Measurements from ENCODE around the gene WDR83. TPM values are rescaled to one million over a fixed set of nuclear protein-coding genes. Genes with fewer than 3 reads are reported as not detected.
A peak's percentile ranks its signal among the peaks of the same experiment; 100 is the strongest.

Gene WDR83
- total and polyA plus RNA-seq, 5 donors from 2014 or later = 10.6 to 18.5 (median 13.0) TPM

- Mint-ChIP-seq H3K27ac (peak overlapping the region; percentile 83 to 97 (median 94)), H3K4me1 (peaks cover 9 to 50% (median 33%) of the 10 kb centered on the region in 4 donors), H3K4me3 (peak overlapping the region; percentile 93 to 95 (median 94)), H3K36me3 (peaks cover 3% of the 10 kb centered on the region), H3K9me3 (peaks cover 0 to 4% (median 0%) of the 10 kb centered on the region in 7 donors), H3K27me3 (peaks cover 7% of the 10 kb centered on the region)
- Histone ChIP-seq H3K27me3 (ENCODE audit: control insufficient read depth, insufficient read depth, low read length) (no peaks in the 10 kb centered on the region), H3K27ac (ENCODE audit: insufficient read depth, low read length, poor library complexity, severe bottlenecking) (peak overlapping the region; percentile 86), H3K9me3 (ENCODE audit: control insufficient read depth in 2 of 2, low read length in 2 of 2) (no peaks in the 10 kb centered on the region), H3K4me3 (ENCODE audit: low read depth, low read length) (peak overlapping the region; percentile 92), H3K4me1 (ENCODE audit: control insufficient read depth, insufficient read depth, low read length, poor library complexity, severe bottlenecking) (peaks cover 34% of the 10 kb centered on the region), H3K36me3 (ENCODE audit: control insufficient read depth, insufficient read depth, low read length) (peaks cover 8% of the 10 kb centered on the region)
- ATAC-seq (ENCODE audit: low read depth in 2 of 2) (peak; percentile 92 to 94), DNase-seq (peak; percentile 92 to 98 (median 93))
Observed at GRCh38 chr19:12722566-12723380, 56.2 kb downstream of the WDR83 start.

GRCh38 chr19:12723381-12723640 is 56.7 kb downstream of the WDR83 start:
- Histone ChIP-seq H3K4me1 (ENCODE audit: control insufficient read depth, insufficient read depth, low read length, poor library complexity, severe bottlenecking) (peaks cover 34% of the 10 kb centered on the region), H3K27me3 (ENCODE audit: control insufficient read depth, insufficient read depth, low read length) (no peaks in the 10 kb centered on the region), H3K4me3 (ENCODE audit: low read depth, low read length) (peak overlapping the region; percentile 92), H3K27ac (ENCODE audit: insufficient read depth, low read length, poor library complexity, severe bottlenecking) (peak overlapping the region; percentile 86), H3K36me3 (ENCODE audit: control insufficient read depth, insufficient read depth, low read length) (peaks cover 11% of the 10 kb centered on the region), H3K9me3 (ENCODE audit: control insufficient read depth in 2 of 2, low read length in 2 of 2) (no peaks in the 10 kb centered on the region)
- Mint-ChIP-seq H3K27me3 (peaks cover 7% of the 10 kb centered on the region), H3K36me3 (peaks cover 3% of the 10 kb centered on the region), H3K4me1 (peaks cover 9 to 50% (median 33%) of the 10 kb centered on the region in 4 donors), H3K4me3 (peak overlapping the region; percentile 93 to 95 (median 94)), H3K9me3 (peaks cover 0 to 4% (median 0%) of the 10 kb centered on the region in 7 donors), H3K27ac (peak overlapping the region; percentile 83 to 97 (median 94))
- DNase-seq (peak in 1 of 3 donors; percentile 21), ATAC-seq (ENCODE audit: low read depth in 2 of 2) (no peak)

GRCh38 chr19:12723641-12724426 is 57.2 kb downstream of the WDR83 start, which contains the start of gene TNPO2:
Gene TNPO2 (minus strand): TSS chr19:12723932. CDS start chr19:12720977, 2,955 bp downstream.
- H3K36me3 ChIP-seq (ENCODE audit: control insufficient read depth, insufficient read depth, low read length) = peaks cover 6% of the 10 kb centered on the region
- DNase-seq (peak; percentile 41 to 85 (median 70)), ATAC-seq (ENCODE audit: low read depth in 2 of 2) (peak; percentile 26 to 33)
- Mint-ChIP-seq H3K9me3 (peaks cover 0 to 4% (median 0%) of the 10 kb centered on the region in 7 donors), H3K4me1 (peaks cover 9 to 45% (median 33%) of the 10 kb centered on the region in 4 donors), H3K27ac (peak within 1 kb of the TSS; percentile 83 to 97 (median 94)), H3K27me3 (peaks cover 7% of the 10 kb centered on the region), H3K36me3 (peaks cover 7% of the 10 kb centered on the region), H3K4me3 (peak within 1 kb of the TSS; percentile 93 to 95 (median 94))
- H3K4me1 ChIP-seq (ENCODE audit: control insufficient read depth, insufficient read depth, low read length, poor library complexity, severe bottlenecking) = peaks cover 34% of the 10 kb centered on the region
- no peaks in the 10 kb centered on the region for H3K27me3 ChIP-seq (ENCODE audit: control insufficient read depth, insufficient read depth, low read length)
- H3K9me3 ChIP-seq (ENCODE audit: control insufficient read depth in 2 of 2, low read length in 2 of 2) = no peaks in the 10 kb centered on the region
- H3K4me3 ChIP-seq (ENCODE audit: low read depth, low read length) = peak within 1 kb of the TSS; percentile 92
- peak within 1 kb of the TSS; percentile 86 for H3K27ac ChIP-seq (ENCODE audit: insufficient read depth, low read length, poor library complexity, severe bottlenecking)

Other genes with a start within 250 kb of the WDR83 start
- gene ZNF443, start 225.8 kb upstream of the WDR83 start, total RNA-seq = 3.9 TPM
- gene ZNF443, start 225.8 kb upstream of the WDR83 start, polyA plus RNA-seq = 1 to 10 TPM in 3 of 4 donors, under 1 TPM in 1; 0.43 to 2.2 (median 1.9) TPM
- 1.9 TPM for gene ZNF709, start 182.0 kb upstream of the WDR83 start, total RNA-seq
- 1 to 10 TPM; 1.4 to 4.0 (median 3.1) TPM for gene ZNF709, start 182.0 kb upstream of the WDR83 start, polyA plus RNA-seq
- 16.1 TPM for gene ZNF564, start 115.3 kb upstream of the WDR83 start, total RNA-seq
- gene ZNF564, start 115.3 kb upstream of the WDR83 start, polyA plus RNA-seq = 10 to 100 TPM; 16.3 to 20.2 (median 17.6) TPM
- gene ZNF490, start 56.0 kb upstream of the WDR83 start, total RNA-seq = 11.3 TPM
- gene ZNF490, start 56.0 kb upstream of the WDR83 start, polyA plus RNA-seq = 1 to 10 TPM; 4.7 to 8.4 (median 5.7) TPM
- gene ZNF791, start 55.9 kb upstream of the WDR83 start, total RNA-seq = 65.1 TPM
- 10 to 100 TPM in 3 of 4 donors, 1 to 10 TPM in 1; 9.6 to 14.0 (median 12.2) TPM for gene ZNF791, start 55.9 kb upstream of the WDR83 start, polyA plus RNA-seq
- 147 TPM for gene MAN2B1, start 65 bp upstream of the WDR83 start, total RNA-seq
- gene MAN2B1, start 65 bp upstream of the WDR83 start, polyA plus RNA-seq = 10 to 100 TPM; 46.3 to 58.6 (median 49.3) TPM
- 122 TPM for gene DHPS, start 15.1 kb downstream of the WDR83 start, total RNA-seq
- 100 to 1,000 TPM in 1 of 4 donors, 10 to 100 TPM in 3; 78.5 to 105 (median 96.8) TPM for gene DHPS, start 15.1 kb downstream of the WDR83 start, polyA plus RNA-seq
- gene GNG14, start 21.2 kb downstream of the WDR83 start, total RNA-seq = not detected
- gene GNG14, start 21.2 kb downstream of the WDR83 start, polyA plus RNA-seq = not detected
- 1.7 TPM for gene FBXW9, start 29.8 kb downstream of the WDR83 start, total RNA-seq
- 1 to 10 TPM; 5.0 to 8.1 (median 6.6) TPM for gene FBXW9, start 29.8 kb downstream of the WDR83 start, polyA plus RNA-seq
- 42.9 TPM for gene TNPO2, start 57.1 kb downstream of the WDR83 start, total RNA-seq
- gene TNPO2, start 57.1 kb downstream of the WDR83 start, polyA plus RNA-seq = 1 to 10 TPM; 1.7 to 3.1 (median 2.0) TPM
- 197 TPM for gene TRIR, start 67.9 kb downstream of the WDR83 start, total RNA-seq
- 100 to 1,000 TPM; 238 to 323 (median 261) TPM for gene TRIR, start 67.9 kb downstream of the WDR83 start, polyA plus RNA-seq
- gene GET3, start 70.7 kb downstream of the WDR83 start, total RNA-seq = 37.9 TPM
- 10 to 100 TPM; 68.0 to 91.2 (median 81.9) TPM for gene GET3, start 70.7 kb downstream of the WDR83 start, polyA plus RNA-seq
- gene BEST2, start 85.0 kb downstream of the WDR83 start, total RNA-seq = not detected
- gene BEST2, start 85.0 kb downstream of the WDR83 start, polyA plus RNA-seq = not detected
- 16.9 TPM for gene HOOK2, start 108.7 kb downstream of the WDR83 start, total RNA-seq
- 1 to 10 TPM in 3 of 4 donors, under 1 TPM in 1; 0.24 to 1.9 (median 1.6) TPM for gene HOOK2, start 108.7 kb downstream of the WDR83 start, polyA plus RNA-seq
- gene JUNB, start 124.7 kb downstream of the WDR83 start, total RNA-seq = 2,802 TPM
- gene JUNB, start 124.7 kb downstream of the WDR83 start, polyA plus RNA-seq = 100 to 1,000 TPM; 582 to 986 (median 765) TPM
- 74.0 TPM for gene PRDX2, start 135.0 kb downstream of the WDR83 start, total RNA-seq
- gene PRDX2, start 135.0 kb downstream of the WDR83 start, polyA plus RNA-seq = 100 to 1,000 TPM; 326 to 380 (median 341) TPM
- 2.8 TPM for gene THSD8, start 135.3 kb downstream of the WDR83 start, total RNA-seq
- 10 to 100 TPM in 1 of 4 donors, 1 to 10 TPM in 1, under 1 TPM in 1, not detected in 1; 0.66 to 13.9 (median 4.8) TPM for gene THSD8, start 135.3 kb downstream of the WDR83 start, polyA plus RNA-seq
- gene RNASEH2A, start 139.8 kb downstream of the WDR83 start, total RNA-seq = 4.7 TPM
- 10 to 100 TPM; 18.7 to 27.5 (median 23.4) TPM for gene RNASEH2A, start 139.8 kb downstream of the WDR83 start, polyA plus RNA-seq
- not detected for gene RTBDN, start 167.8 kb downstream of the WDR83 start, total RNA-seq
- gene RTBDN, start 167.8 kb downstream of the WDR83 start, polyA plus RNA-seq = not detected
- gene MAST1, start 171.7 kb downstream of the WDR83 start, total RNA-seq = 0.94 TPM
- 1 to 10 TPM in 1 of 4 donors, under 1 TPM in 2, not detected in 1; 0.05 to 1.8 (median 0.52) TPM for gene MAST1, start 171.7 kb downstream of the WDR83 start, polyA plus RNA-seq
- 20.2 TPM for gene DNASE2, start 214.6 kb downstream of the WDR83 start, total RNA-seq
- 10 to 100 TPM; 54.4 to 72.1 (median 63.6) TPM for gene DNASE2, start 214.6 kb downstream of the WDR83 start, polyA plus RNA-seq
- not detected for gene KLF1, start 220.4 kb downstream of the WDR83 start, total RNA-seq
- gene KLF1, start 220.4 kb downstream of the WDR83 start, polyA plus RNA-seq = under 1 TPM in 1 of 4 donors, not detected in 3; 0.23 TPM
- 40.0 TPM for gene GCDH, start 224.4 kb downstream of the WDR83 start, total RNA-seq
- 10 to 100 TPM; 15.1 to 17.6 (median 16.1) TPM for gene GCDH, start 224.4 kb downstream of the WDR83 start, polyA plus RNA-seq